WTC11 (cell line): ENCODE measurements around the gene ARF6. TPM values are rescaled to one million over a fixed set of nuclear protein-coding genes. Genes with fewer than 3 reads are reported as not detected.

ENCODE experiments used
- ATAC-seq: fragments of 200-7000 bp; cut with Tn5 transposase; 2 replicates; pipeline ENCODE4 v1.10.0; 2021; ENCODE audit warnings: mild to moderate bottlenecking, moderate library complexity
- CTCF ChIA-PET: fragments of 300-600 bp; sonication (Branson Sonifier 250); formaldehyde crosslinking; loops from one replicate; lab custom pipeline; 2021; ENCODE audit warnings: antibody characterized with exemption; lab: Charles Lee
- POLR2A ChIA-PET: fragments of 350-600 bp; sonication (Branson Sonifier 250); formaldehyde crosslinking; loops from one replicate; lab custom pipeline; 2021; ENCODE audit warnings: antibody characterized with exemption; lab: Charles Lee
- DNase-seq: peaks from one replicate; pipeline ENCODE4 v3.0.0; 2021; ENCODE audit warnings: low spot score
- H3K27ac Mint-ChIP-seq: 2 replicates; pipeline ENCODE4 v1.8.0; 2021; ENCODE audit warnings: mixed read lengths
- H3K27me3 Mint-ChIP-seq: 2 replicates; pipeline ENCODE4 v1.8.0; 2021; ENCODE audit warnings: low read depth, mild to moderate bottlenecking, moderate library complexity, mixed read lengths
- H3K36me3 Mint-ChIP-seq: 2 replicates; pipeline ENCODE4 v1.8.0; 2021; ENCODE audit warnings: mixed read lengths
- H3K4me1 Mint-ChIP-seq: 2 replicates; pipeline ENCODE4 v1.8.0; 2022; ENCODE audit warnings: mixed read lengths
- H3K4me3 Mint-ChIP-seq: 2 replicates; pipeline ENCODE4 v1.8.0; 2021; ENCODE audit warnings: mild to moderate bottlenecking, moderate library complexity, mixed read lengths
- H3K9me3 Mint-ChIP-seq: 2 replicates; pipeline ENCODE4 v1.8.0; 2021; ENCODE audit warnings: mixed read lengths
- ARID4B ChIP-seq: sonication (generic); formaldehyde crosslinking; IDR thresholded peaks from 2 replicates; pipeline ENCODE4 v1.8.0; 2023; ENCODE audit warnings: missing genetic modification reagents, mild to moderate bottlenecking, borderline replicate concordance
- ATF3 ChIP-seq: sonication (generic); formaldehyde crosslinking; conservative IDR thresholded peaks from 2 replicates; pipeline ENCODE4 v1.8.1; 2022; ENCODE audit warnings: mild to moderate bottlenecking, missing genetic modification reagents
- ATF6 ChIP-seq: sonication (generic); formaldehyde crosslinking; IDR thresholded peaks from 2 replicates; pipeline ENCODE4 v1.8.1; 2023; ENCODE audit warnings: mild to moderate bottlenecking, missing genetic modification reagents
- CTCF ChIP-seq: fragments of 200-600 bp; IDR thresholded peaks from 2 replicates; pipeline ENCODE4 v1.8.0; 2022; ENCODE audit warnings: antibody characterized with exemption
- GABPB1 ChIP-seq: sonication (generic); formaldehyde crosslinking; IDR thresholded peaks from 2 replicates; pipeline ENCODE4 v1.8.1; 2023; ENCODE audit warnings: mild to moderate bottlenecking, missing genetic modification reagents
- IRF2 ChIP-seq: sonication (generic); formaldehyde crosslinking; IDR thresholded peaks from 2 replicates; pipeline ENCODE4 v1.8.0; 2022; ENCODE audit warnings: low read depth, missing genetic modification reagents, borderline replicate concordance
- JAZF1 ChIP-seq: fragments of 250-450 bp; sonication (Bioruptor Pico); IDR thresholded peaks from 2 replicates; pipeline ENCODE4 v1.9.0; 2021; ENCODE audit warnings: moderate library complexity, mild to moderate bottlenecking, inconsistent platforms
- NFATC4 ChIP-seq: fragments of 250-450 bp; sonication (Bioruptor Pico); IDR thresholded peaks from 2 replicates; pipeline ENCODE4 v1.9.0; 2021; ENCODE audit warnings: mild to moderate bottlenecking
- NFE2L1 ChIP-seq: sonication (generic); formaldehyde crosslinking; IDR thresholded peaks from 2 replicates; pipeline ENCODE4 v1.8.1; 2023; ENCODE audit warnings: missing genetic modification reagents
- NR3C1 ChIP-seq: sonication (generic); formaldehyde crosslinking; conservative IDR thresholded peaks from 2 replicates; pipeline ENCODE4 v1.8.1; 2023; ENCODE audit warnings: low read depth, mild to moderate bottlenecking, missing genetic modification reagents
- OVOL2 ChIP-seq: fragments of 250-450 bp; sonication (Bioruptor Pico); IDR thresholded peaks from 2 replicates; pipeline ENCODE4 v1.9.0; 2021; ENCODE audit warnings: mild to moderate bottlenecking, borderline replicate concordance
- STAT6 ChIP-seq: sonication (generic); formaldehyde crosslinking; conservative IDR thresholded peaks from 2 replicates; pipeline ENCODE4 v1.8.1; 2023; ENCODE audit warnings: mild to moderate bottlenecking, low read depth, missing genetic modification reagents, moderate library complexity
- TEAD1 ChIP-seq: sonication (generic); formaldehyde crosslinking; IDR thresholded peaks from 2 replicates; pipeline ENCODE4 v1.8.0; 2022; ENCODE audit warnings: mild to moderate bottlenecking, missing genetic modification reagents
- ZNF423 ChIP-seq: fragments of 250-450 bp; sonication (Bioruptor Pico); IDR thresholded peaks from 2 replicates; pipeline ENCODE4 v2.1.2; 2022; ENCODE audit warnings: mild to moderate bottlenecking, moderate library complexity
- total RNA-seq: library from RNA; stranded (reverse); gene quantifications from 3 replicates; pipeline ENCODE4 v1.2.3, GENCODE V29; 2021
- TF ChIP-seq, protein P1 (sequence below): sonication (generic); formaldehyde crosslinking; IDR thresholded peaks from 2 replicates; pipeline ENCODE4 v1.8.1; 2023; ENCODE audit warnings: mild to moderate bottlenecking, moderate library complexity, missing genetic modification reagents
- TF ChIP-seq, protein P2 (sequence below): fragments of 250-450 bp; sonication (Bioruptor Pico); IDR thresholded peaks from 2 replicates; pipeline ENCODE4 v1.9.0; 2021; ENCODE audit warnings: mild to moderate bottlenecking, borderline replicate concordance

The ARF6 gene
- total RNA-seq, 1 experiment from 2014 or later, result 55.9 TPM

DNA sequence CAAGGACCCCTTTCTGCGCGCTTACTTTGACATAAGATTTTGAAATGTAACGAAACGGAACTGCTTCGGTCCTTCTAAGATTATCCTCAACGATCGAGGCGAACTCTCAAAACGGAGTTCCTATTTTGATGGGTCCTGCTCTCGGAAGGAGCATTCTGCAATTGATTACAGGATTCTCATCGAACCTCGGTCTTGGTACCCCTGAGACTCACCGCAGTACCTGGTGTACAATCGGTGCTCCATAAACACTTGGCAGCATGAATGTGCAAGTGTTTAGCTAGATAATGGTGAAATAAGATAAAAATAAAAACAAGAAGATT, 39.8 kb upstream of the ARF6 start (continued):
- TF ChIP-seq NR3C1 (CRISPR knock-in tag), result no peak
- TF ChIP-seq IRF2 (CRISPR knock-in tag), result no peak
- TF ChIP-seq, protein P1, sequence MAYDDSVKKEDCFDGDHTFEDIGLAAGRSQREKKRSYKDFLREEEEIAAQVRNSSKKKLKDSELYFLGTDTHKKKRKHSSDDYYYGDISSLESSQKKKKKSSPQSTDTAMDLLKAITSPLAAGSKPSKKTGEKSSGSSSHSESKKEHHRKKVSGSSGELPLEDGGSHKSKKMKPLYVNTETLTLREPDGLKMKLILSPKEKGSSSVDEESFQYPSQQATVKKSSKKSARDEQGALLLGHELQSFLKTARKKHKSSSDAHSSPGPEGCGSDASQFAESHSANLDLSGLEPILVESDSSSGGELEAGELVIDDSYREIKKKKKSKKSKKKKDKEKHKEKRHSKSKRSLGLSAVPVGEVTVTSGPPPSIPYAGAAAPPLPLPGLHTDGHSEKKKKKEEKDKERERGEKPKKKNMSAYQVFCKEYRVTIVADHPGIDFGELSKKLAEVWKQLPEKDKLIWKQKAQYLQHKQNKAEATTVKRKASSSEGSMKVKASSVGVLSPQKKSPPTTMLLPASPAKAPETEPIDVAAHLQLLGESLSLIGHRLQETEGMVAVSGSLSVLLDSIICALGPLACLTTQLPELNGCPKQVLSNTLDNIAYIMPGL, result no peak
- TF ChIP-seq ARID4B (CRISPR knock-in tag), result no peak
- TF ChIP-seq, protein P2, sequence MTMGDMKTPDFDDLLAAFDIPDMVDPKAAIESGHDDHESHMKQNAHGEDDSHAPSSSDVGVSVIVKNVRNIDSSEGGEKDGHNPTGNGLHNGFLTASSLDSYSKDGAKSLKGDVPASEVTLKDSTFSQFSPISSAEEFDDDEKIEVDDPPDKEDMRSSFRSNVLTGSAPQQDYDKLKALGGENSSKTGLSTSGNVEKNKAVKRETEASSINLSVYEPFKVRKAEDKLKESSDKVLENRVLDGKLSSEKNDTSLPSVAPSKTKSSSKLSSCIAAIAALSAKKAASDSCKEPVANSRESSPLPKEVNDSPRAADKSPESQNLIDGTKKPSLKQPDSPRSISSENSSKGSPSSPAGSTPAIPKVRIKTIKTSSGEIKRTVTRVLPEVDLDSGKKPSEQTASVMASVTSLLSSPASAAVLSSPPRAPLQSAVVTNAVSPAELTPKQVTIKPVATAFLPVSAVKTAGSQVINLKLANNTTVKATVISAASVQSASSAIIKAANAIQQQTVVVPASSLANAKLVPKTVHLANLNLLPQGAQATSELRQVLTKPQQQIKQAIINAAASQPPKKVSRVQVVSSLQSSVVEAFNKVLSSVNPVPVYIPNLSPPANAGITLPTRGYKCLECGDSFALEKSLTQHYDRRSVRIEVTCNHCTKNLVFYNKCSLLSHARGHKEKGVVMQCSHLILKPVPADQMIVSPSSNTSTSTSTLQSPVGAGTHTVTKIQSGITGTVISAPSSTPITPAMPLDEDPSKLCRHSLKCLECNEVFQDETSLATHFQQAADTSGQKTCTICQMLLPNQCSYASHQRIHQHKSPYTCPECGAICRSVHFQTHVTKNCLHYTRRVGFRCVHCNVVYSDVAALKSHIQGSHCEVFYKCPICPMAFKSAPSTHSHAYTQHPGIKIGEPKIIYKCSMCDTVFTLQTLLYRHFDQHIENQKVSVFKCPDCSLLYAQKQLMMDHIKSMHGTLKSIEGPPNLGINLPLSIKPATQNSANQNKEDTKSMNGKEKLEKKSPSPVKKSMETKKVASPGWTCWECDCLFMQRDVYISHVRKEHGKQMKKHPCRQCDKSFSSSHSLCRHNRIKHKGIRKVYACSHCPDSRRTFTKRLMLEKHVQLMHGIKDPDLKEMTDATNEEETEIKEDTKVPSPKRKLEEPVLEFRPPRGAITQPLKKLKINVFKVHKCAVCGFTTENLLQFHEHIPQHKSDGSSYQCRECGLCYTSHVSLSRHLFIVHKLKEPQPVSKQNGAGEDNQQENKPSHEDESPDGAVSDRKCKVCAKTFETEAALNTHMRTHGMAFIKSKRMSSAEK (CRISPR knock-in tag), result no peak
- no peak for TF ChIP-seq ATF3
- TF ChIP-seq NFATC4, result no peak
- no peak for TF ChIP-seq TEAD1

DNA sequence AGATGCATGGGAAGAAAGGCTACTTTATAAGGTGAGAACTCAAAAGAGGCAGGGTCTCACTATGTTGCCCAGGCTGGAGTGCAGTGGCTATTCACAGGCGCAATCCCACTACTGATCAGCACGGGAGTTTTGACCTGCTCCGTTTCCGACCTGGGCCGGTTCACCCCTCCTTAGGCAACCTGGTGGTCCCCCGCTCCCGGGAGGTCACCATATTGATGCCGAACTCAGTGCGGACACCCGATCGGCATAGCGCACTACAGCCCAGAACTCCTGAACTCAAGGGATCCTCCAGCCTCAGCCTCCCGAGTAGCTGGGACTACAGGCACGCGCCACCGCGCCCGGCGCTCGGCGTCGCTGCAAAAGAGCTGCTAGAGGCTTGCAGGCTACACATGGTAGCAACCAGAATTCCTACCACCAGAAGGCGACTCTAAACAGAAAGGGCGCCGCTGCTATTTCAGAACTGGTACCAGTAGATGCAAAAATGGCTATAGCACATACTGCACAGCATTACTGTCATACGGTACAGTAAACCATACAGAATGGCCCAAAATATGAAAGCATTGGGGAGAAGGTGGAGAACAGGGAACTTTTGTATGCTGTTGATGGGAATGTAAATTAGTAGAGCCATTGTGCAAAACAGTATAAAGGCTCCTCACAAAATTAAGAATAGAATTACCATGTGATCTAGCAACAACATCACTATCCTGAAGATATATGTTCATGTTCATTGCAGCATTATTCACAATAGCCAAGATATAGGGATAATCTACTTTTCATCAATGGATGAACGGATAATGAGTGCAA, 39.1 kb upstream of the ARF6 start:
- Mint-ChIP-seq H3K4me1 (peaks cover 10% of the 10 kb centered on the region), H3K4me3 (peak overlapping the region; percentile 95), H3K27me3 (no peaks in the 10 kb centered on the region), H3K27ac (no peak overlapping the region; the same call in 1 of the 2 replicates), H3K9me3 (no peaks in the 10 kb centered on the region), H3K36me3 (peaks cover 23% of the 10 kb centered on the region)
- CTCF ChIA-PET, result interaction anchor here (0.6 to 2.7 kb wide), 14 partner anchors 8 to 458 kb away, joined by 3 to 86 read pairs (median 4); partner anchors contain the start of genes DMAC2L, DNAAF2, L2HGDH and MGAT2
- DNase-seq (peak; percentile 80), ATAC-seq (peak; percentile 72)
- POLR2A ChIA-PET, result interaction anchor here (1.0 kb wide), 1 partner anchor 9 kb away, joined by 9 read pairs; no protein-coding TSS in a partner anchor
- TF ChIP-seq CTCF (peak; percentile 49), ZNF423 (CRISPR knock-in tag) (0 out of 2 replicates have a peak, but pooled peaks have one; percentile 9), OVOL2 (CRISPR knock-in tag) (no peak), ATF6 (no peak), STAT6 (no peak), NFE2L1 (CRISPR knock-in tag) (no peak), JAZF1 (CRISPR knock-in tag) (no peak), GABPB1 (CRISPR knock-in tag) (0 out of 2 replicates have a peak, but pooled peaks have one; percentile 42)
